Erythroblast (primary cell): ENCODE measurements around the gene RIMS3.

Experiments
- GATA1 ChIP-seq: IDR thresholded peaks from 2 replicates; pipeline ENCODE4 v1.6.1; 2011; ENCODE audit warnings: low read depth, mild to moderate bottlenecking, control low read depth, low read length, moderate library complexity
- POLR2A ChIP-seq: IDR thresholded peaks from 2 replicates; pipeline ENCODE4 v1.6.1; 2011; ENCODE audit warnings: mild to moderate bottlenecking, low read length

DNA sequence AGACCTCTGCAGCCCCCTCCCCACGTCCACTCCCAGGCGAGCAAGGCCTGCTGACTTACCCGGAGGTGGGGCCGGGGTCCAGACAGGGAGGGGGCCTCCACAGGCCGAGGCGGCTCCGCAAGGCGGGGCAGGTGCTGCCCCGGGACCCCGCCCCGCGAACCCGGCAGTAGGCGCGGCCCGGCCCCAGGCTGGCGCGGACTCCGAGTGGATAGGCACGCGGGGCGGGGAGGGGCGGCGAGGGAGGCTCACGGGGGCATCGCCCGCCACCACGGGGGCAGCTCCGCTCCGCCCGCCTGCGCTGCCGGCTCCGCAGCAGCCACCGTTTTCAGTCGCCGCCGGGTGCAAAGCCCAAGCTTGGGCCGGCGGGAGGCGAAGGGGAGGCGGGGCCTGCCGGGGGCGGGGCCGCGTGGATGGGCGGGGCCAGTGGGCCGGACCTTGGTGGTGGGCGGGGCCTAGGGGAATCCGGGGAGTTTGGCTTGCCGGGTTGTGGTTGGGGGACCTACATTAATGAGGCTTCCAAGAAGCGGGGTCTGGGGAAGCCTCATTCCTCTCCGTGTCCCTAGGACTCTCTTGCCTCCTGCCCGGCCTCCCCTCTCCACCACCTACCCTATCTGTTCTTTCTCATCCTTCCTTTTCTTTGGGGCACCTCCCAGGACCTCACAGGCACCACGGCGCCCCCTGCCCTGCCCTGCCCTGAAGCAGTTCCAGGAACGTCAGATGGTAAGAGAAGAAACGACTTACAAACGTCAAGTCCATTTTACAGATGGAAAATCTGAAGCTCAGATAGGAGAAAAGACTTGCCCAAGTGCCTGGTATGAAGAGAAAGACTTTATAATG, at the start of gene RIMS3:
- TF ChIP-seq POLR2A (no peak), GATA1 (no peak)
